Measurements from ENCODE around the gene GLIPR1L1.

- TF ChIP-seq POLR2A (IDR thresholded peaks at IDR 0.05; ENCODE audit: control extremely low read depth in 1 of 2, low read depth in 2 of 2, low read length in 2 of 2) (no peak), PHF8 (conservative IDR thresholded peaks at IDR 0.05; ENCODE audit: low read depth, low read length) (no peak), ASH2L (IDR thresholded peaks at IDR 0.05; ENCODE audit: low read length) (no peak), CTCF (IDR thresholded peaks at IDR 0.05; ENCODE audit: control extremely low read depth in 1 of 3, insufficient read depth in 1 of 3, low read depth in 1 of 3, low read length in 3 of 3) (no peak), EZH2 (IDR thresholded peaks at IDR 0.05; ENCODE audit: low read depth, low read length, severe bottlenecking) (no peak), POLR2AphosphoS5 (IDR thresholded peaks at IDR 0.05; ENCODE audit: low read depth, low read length) (no peak), JUND (IDR thresholded peaks at IDR 0.05; ENCODE audit: low read length) (no peak), RNF2 (IDR thresholded peaks at IDR 0.05; ENCODE audit: borderline replicate concordance, low read depth, low read length, missing control alignments, poor library complexity, severe bottlenecking) (no peak), HDAC6 (IDR thresholded peaks at IDR 0.05; ENCODE audit: low read depth, low read length) (no peak), ATF2 (IDR thresholded peaks at IDR 0.05; ENCODE audit: low read length) (no peak), SP2 (IDR thresholded peaks at IDR 0.05; ENCODE audit: low read length) (no peak), ZNF274 (IDR thresholded peaks at IDR 0.05; ENCODE audit: borderline replicate concordance, extremely low read depth, low read length) (no peak)
Measured at GRCh38 chr12:75294336-75294735, 40.1 kb upstream of the GLIPR1L1 start.
